Stomach smooth muscle (tissue), 2 donors: ENCODE measurements around the gene PLK3.
"Not testable (repeated sequence)": the region's sequence is repeated elsewhere in the genome, so short reads cannot be mapped to it uniquely, and the experiment has no call there.

Source experiments
- H3K27ac ChIP-seq: one replicate; pipeline ENCODE4 v1.7.0; 2013; ENCODE audit warnings: mild to moderate bottlenecking, low read length, inconsistent platforms
- H3K27me3 ChIP-seq, 2 donors: one replicate each; pipeline ENCODE4 v1.7.0; 2013; ENCODE audit warnings: low read length in 2 of 2; ENCODE audit not compliant: insufficient read depth in 2 of 2, control insufficient read depth in 1 of 2
- H3K36me3 ChIP-seq, 2 donors: one replicate each; pipeline ENCODE4 v1.7.0; 2013; ENCODE audit warnings: low read length in 2 of 2; ENCODE audit not compliant: control insufficient read depth in 2 of 2, insufficient read depth in 2 of 2
- H3K4me1 ChIP-seq: one replicate; pipeline ENCODE4 v1.7.0; 2013; ENCODE audit warnings: low read length; ENCODE audit not compliant: control insufficient read depth, insufficient read depth
- H3K4me3 ChIP-seq, 2 donors: one replicate each; pipeline ENCODE4 v1.7.0; 2013; ENCODE audit warnings: low read length in 2 of 2
- H3K9ac ChIP-seq, 2 donors: one replicate each; pipeline ENCODE4 v1.7.0; 2013; ENCODE audit warnings: low read length in 2 of 2, mild to moderate bottlenecking in 1 of 2
- H3K9me3 ChIP-seq, 2 donors: one replicate each; pipeline ENCODE4 v1.7.0; 2013; ENCODE audit warnings: low read length in 2 of 2; ENCODE audit not compliant: control insufficient read depth in 2 of 2
- donor health status: healthy.
- donor health status: Pancreatic carcinoma.

The PLK3 gene

DNA sequence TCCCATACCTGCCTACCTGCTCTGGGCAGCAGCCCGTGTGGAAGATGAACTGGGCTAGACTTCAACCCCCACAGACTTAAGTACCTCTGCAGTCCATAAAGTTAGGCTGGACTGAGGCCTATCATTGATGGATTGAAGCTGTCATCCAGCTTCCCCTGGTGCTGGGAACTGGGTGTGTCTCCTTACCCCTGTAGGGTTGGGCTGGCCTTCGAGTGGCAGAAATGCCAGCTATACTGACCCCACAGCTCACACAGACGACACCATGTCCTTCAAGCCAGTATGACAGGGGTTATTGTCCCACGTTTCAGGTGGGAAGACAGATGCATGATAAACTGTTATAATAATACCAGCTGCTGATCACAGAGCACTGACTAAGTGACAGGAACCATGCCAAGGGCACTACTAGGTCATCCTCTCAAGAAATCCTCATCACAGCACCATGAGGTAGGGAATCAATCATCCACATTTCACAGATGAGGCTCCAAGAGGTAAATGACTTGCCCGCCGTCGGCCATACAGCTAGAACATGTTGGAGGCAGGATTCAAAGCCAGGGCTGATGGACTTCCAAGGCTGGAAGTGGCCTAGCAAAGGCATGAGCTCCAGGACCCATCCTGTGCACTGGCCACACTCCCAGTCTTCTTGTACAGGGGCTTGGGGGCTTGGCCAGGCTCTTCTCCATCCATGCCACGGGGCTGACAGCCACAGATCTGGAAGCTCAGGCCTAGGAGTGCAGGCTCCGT lies 11.9 kb upstream of the PLK3 start, which contains the start of gene BEST4:
Gene BEST4 (minus strand): TSS at position 51 of the 741 bp plus-strand sequence. CDS start 465 bp downstream, outside the sequence.
- Histone ChIP-seq H3K9ac (no peak within 1 kb of the TSS), H3K27ac (no peak within 1 kb of the TSS), H3K4me3 (no peak within 1 kb of the TSS)

DNA sequence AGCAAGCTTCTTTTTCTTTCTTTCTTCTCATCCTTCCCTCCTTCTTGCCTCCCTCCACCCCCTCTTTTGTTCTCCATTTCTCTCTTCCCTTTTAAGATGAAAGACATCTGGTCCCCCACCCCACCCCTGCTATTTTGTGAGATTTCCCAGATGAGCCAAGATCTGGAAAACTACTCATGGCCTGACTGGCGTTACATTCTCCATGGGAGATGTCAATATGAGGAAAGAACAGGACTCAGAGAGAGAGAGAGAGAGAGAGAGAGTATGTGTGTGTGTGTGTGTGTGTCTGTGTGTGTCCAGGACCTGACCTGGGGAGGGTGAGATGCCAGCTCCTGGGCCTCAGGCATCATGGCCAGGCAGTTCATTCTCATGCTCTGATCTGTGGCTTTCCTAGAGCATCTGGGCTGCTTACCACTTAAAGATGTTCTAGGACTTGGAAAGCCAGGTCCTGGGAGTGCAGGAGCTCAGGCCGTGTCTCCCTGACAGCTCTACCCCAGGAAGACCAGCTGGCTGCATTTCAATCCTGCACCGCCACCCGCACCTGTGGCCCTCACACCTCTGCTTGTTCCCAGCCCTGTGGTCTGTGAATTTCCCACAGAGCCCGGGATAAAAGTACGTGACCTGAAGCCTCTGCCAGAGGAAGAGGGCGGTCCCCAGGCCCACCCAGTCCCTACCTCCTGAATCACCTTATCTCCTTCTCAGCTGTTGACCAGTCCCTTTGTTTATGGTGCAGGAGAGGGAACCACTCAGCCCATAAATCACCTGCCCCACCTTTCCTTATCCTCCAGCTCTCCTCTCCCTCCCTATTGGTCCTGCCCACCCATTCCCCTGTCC lies 9.0 kb upstream of the PLK3 start:
- Histone ChIP-seq H3K27me3 (no peaks in the 10 kb centered on the region), H3K4me1 (peaks cover 7% of the 10 kb centered on the region), H3K36me3 (no peaks in the 10 kb centered on the region), H3K27ac (no peak overlapping the region), H3K9ac (no peak overlapping the region), H3K9me3 (no peaks in the 10 kb centered on the region), H3K4me3 (no peak overlapping the region)

More for the DNA sequence above, 11.9 kb upstream of the PLK3 start, which contains the start of gene BEST4:
- H3K9me3 ChIP-seq, result no peaks in the 10 kb centered on the region
- H3K36me3 ChIP-seq, result no peaks in the 10 kb centered on the region
- H3K27me3 ChIP-seq, result no peaks in the 10 kb centered on the region
- peaks cover 32% of the 10 kb centered on the region for H3K4me1 ChIP-seq

- no peaks in the 10 kb centered on the region for H3K36me3 ChIP-seq
- H3K4me3 ChIP-seq, result no peak overlapping the region
- H3K4me1 ChIP-seq, result no peaks in the 10 kb centered on the region
- no peak overlapping the region for H3K27ac ChIP-seq
- H3K27me3 ChIP-seq, result no peaks in the 10 kb centered on the region
- no peak overlapping the region for H3K9ac ChIP-seq
- no peaks in the 10 kb centered on the region for H3K9me3 ChIP-seq
Observed at GRCh38 chr1:44792736-44793502, 7.3 kb upstream of the PLK3 start.

- H3K4me3 ChIP-seq, H3K27me3 ChIP-seq, H3K9ac ChIP-seq, H3K36me3 ChIP-seq, H3K27ac ChIP-seq, H3K9me3 ChIP-seq: not testable (repeated sequence)
- peaks cover 21% of the 10 kb centered on the region for H3K4me1 ChIP-seq
Observed at GRCh38 chr1:44797886-44798285, 2.3 kb upstream of the PLK3 start.

DNA sequence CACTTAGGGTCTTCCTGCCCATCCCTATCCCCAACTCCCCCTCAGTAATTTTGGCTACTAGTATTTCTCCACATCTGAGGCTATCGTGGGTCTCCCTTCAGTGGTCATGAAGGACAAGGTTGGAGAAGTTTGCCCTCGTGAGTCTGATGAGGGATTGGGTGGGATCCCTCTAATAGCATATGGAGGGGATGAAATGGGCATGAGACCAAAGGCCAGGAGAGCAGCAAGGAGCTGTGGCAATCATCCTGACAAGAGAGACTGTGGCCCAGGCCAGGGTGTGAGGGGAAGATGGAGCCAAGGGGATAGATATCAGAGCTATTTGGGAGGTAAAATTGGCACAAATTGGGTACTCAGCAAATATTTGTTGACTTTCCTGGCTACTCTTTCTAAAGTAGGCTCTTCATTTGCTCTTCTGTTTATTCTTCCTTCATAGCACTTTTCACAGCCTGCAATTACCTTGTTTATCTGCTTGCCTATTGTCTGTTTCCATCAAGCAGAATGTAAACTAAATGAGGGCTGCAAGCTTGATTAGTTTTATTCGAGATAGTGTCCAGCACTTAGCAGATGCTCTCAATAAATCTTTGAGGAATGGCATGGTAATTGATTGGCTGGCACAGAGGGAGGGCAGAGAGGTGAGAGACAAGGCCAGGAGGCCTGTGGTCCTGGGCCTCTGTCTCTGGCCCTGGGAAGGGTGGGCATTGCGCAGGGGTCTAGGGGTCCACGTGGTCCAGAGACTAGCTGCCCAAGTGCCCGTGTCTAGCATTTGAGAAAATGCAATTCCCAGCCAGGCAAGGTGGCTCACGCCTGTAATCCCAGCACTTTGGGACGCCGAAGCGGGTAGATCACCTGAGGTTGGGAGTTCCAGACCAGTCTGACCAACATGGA lies 1.5 kb upstream of the PLK3 start:
- Histone ChIP-seq H3K4me1 (peaks cover 23% of the 10 kb centered on the region), H3K4me3 (no peak overlapping the region)

GRCh38 chr1:44801491-44802305 lies 1.5 kb downstream of the PLK3 start:
- Histone ChIP-seq H3K36me3 (peaks cover 9 to 18% of the 10 kb centered on the region in 2 donors), H3K9ac (peak overlapping the region; percentile 39 to 47), H3K4me3 (peak overlapping the region; percentile 60 to 63), H3K9me3 (no peaks in the 10 kb centered on the region), H3K27me3 (no peaks in the 10 kb centered on the region), H3K27ac (no peak overlapping the region), H3K4me1 (peaks cover 42% of the 10 kb centered on the region)

More for the DNA sequence above, 1.5 kb upstream of the PLK3 start:
- no peaks in the 10 kb centered on the region for H3K27me3 ChIP-seq
- peaks cover 6% of the 10 kb centered on the region in 2 donors for H3K36me3 ChIP-seq
- H3K9ac ChIP-seq, result peak overlapping the region; percentile 29 to 81
- no peak overlapping the region for H3K27ac ChIP-seq
- no peaks in the 10 kb centered on the region for H3K9me3 ChIP-seq

DNA sequence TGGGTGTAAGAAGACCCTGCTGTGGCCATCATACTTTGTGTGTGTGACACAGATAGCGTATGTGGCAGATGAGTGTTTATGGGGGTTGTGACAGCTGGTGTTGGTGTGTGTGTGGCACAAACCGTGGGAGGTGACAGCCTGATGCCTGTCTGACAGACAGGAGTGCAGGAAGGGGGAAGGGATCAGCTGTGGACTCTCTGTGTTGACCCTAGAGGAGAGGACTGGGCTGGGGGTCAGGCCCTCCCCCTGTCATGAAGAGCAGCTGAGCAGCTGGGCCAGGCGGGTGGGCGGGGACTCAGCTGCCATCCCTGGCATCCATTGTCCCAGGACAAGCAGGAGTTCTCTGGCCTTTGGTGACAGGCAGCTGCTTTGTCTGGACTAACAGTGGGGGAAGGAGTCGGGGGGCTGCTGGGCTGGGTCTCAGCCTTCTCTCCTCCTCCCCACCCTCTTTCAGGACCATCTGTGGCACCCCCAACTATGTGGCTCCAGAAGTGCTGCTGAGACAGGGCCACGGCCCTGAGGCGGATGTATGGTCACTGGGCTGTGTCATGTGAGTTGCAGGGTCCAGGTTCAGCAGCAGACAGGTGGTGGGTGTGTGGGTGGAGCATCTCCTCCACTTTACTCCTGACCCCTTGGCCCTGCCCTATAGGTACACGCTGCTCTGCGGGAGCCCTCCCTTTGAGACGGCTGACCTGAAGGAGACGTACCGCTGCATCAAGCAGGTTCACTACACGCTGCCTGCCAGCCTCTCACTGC lies 2.3 kb downstream of the PLK3 start:
- H3K9ac ChIP-seq, result peak overlapping the region; percentile 39 to 47

DNA sequence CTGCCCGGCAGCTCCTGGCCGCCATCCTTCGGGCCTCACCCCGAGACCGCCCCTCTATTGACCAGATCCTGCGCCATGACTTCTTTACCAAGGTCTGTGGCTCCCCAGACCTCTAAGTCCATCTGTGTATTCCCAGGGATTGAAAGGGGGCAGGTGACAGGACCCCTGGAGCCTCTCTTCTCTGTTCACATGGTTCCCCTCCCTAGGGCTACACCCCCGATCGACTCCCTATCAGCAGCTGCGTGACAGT lies 2.8 kb downstream of the PLK3 start:
- H3K36me3 ChIP-seq, result peaks cover 11 to 18% of the 10 kb centered on the region in 2 donors
- H3K4me1 ChIP-seq, result peaks cover 55% of the 10 kb centered on the region
- H3K4me3 ChIP-seq, result no peak overlapping the region
- no peaks in the 10 kb centered on the region for H3K27me3 ChIP-seq
- no peaks in the 10 kb centered on the region for H3K9me3 ChIP-seq
- H3K9ac ChIP-seq, result no peak overlapping the region
- no peak overlapping the region for H3K27ac ChIP-seq

More for the DNA sequence above, 2.3 kb downstream of the PLK3 start:
- Histone ChIP-seq H3K27ac (no peak overlapping the region), H3K4me3 (peak overlapping the region; percentile 34 to 60), H3K9me3 (no peaks in the 10 kb centered on the region), H3K27me3 (no peaks in the 10 kb centered on the region), H3K4me1 (peaks cover 50% of the 10 kb centered on the region), H3K36me3 (peaks cover 11 to 18% of the 10 kb centered on the region in 2 donors)
